K562 (cell line): ENCODE results near the gene CSRNP2. TPM values are rescaled to one million over a fixed set of nuclear protein-coding genes. Genes with fewer than 3 reads are reported as not detected.

Source experiments
- ATF1 ChIP-seq, 2 experiments: fragments of 450-650 bp in 1 of 2; IDR thresholded peaks; 2 replicates each; pipeline ENCODE4 v1.6.1; 2016; ENCODE audit warnings: missing compliant biosample characterization in 1 of 2, missing genetic modification characterization in 1 of 2
- BRF2 ChIP-seq: IDR thresholded peaks from 3 replicates; pipeline ENCODE4 v1.6.1; 2011; ENCODE audit warnings: borderline replicate concordance, mild to moderate bottlenecking; ENCODE audit not compliant: insufficient read length, insufficient read depth
- CBX1 ChIP-seq: sonication (generic); IDR thresholded peaks from 2 replicates; pipeline ENCODE4 v1.6.1; 2016; ENCODE audit warnings: antibody characterized with exemption, low read depth, mild to moderate bottlenecking
- CBX3 ChIP-seq, 2 experiments: IDR thresholded peaks; 1 replicate in 1 of 2; 2 replicates in 1 of 2; pipeline ENCODE4 v1.6.1; 2012; ENCODE audit warnings: inconsistent platforms in 2 of 2, low read length in 2 of 2, borderline replicate concordance in 1 of 2, control low read depth in 1 of 2
- CEBPB ChIP-seq: fragments of 450-650 bp; IDR thresholded peaks from 2 replicates; pipeline ENCODE4 v1.6.1; 2016; ENCODE audit warnings: missing genetic modification characterization, missing compliant biosample characterization
- CTCFL ChIP-seq: IDR thresholded peaks from 2 replicates; pipeline ENCODE4 v1.6.1; 2011; ENCODE audit warnings: borderline replicate concordance, low read depth, mild to moderate bottlenecking, moderate library complexity, low read length; ENCODE audit not compliant: insufficient read depth, poor library complexity, severe bottlenecking
- E2F1 ChIP-seq: sonication (generic); formaldehyde crosslinking; IDR thresholded peaks from 2 replicates; pipeline ENCODE4 v1.8.1; 2023; ENCODE audit warnings: mild to moderate bottlenecking, missing genetic modification reagents, moderate library complexity
- ETV5 ChIP-seq: sonication (generic); formaldehyde crosslinking; IDR thresholded peaks from 2 replicates; pipeline ENCODE4 v1.4.0; 2020; ENCODE audit warnings: low read depth, mild to moderate bottlenecking, missing genetic modification reagents
- MNT ChIP-seq, 2 experiments: fragments of 450-650 bp; conservative IDR thresholded peaks; 2 replicates each; pipeline ENCODE4 v1.6.1; 2017; ENCODE audit warnings: mild to moderate bottlenecking in 2 of 2, moderate library complexity in 2 of 2
- SIX5 ChIP-seq, 2 experiments: IDR thresholded peaks; 2 replicates each; pipeline ENCODE4 v1.6.1; 2011; ENCODE audit warnings: low read length in 2 of 2, borderline replicate concordance in 1 of 2, low read depth in 1 of 2, mild to moderate bottlenecking in 1 of 2, moderate library complexity in 1 of 2; ENCODE audit not compliant: insufficient read depth in 1 of 2
- TARDBP ChIP-seq: fragments of 450-650 bp; IDR thresholded peaks from 2 replicates; pipeline ENCODE4 v1.6.1; 2016
- TFAP4 ChIP-seq: sonication (generic); formaldehyde crosslinking; IDR thresholded peaks from 2 replicates; pipeline ENCODE4 v1.8.0; 2022; ENCODE audit warnings: missing genetic modification reagents, mild to moderate bottlenecking, moderate library complexity, borderline replicate concordance
- TSHZ1 ChIP-seq: fragments of 250-450 bp; sonication (Bioruptor Pico); IDR thresholded peaks from 2 replicates; pipeline ENCODE4 v1.4.0; 2020; ENCODE audit warnings: mild to moderate bottlenecking, moderate library complexity
- ZC3H11A ChIP-seq: IDR thresholded peaks from 2 replicates; pipeline ENCODE4 v1.6.1; 2012; ENCODE audit warnings: low read depth, low read length, improper control_type of control experiment
- polyA plus RNA-seq, 8 experiments: library from polyadenylated mRNA; depleted of rRNA in 4 of 8; stranded (reverse) in 5 of 8; unstranded in 3 of 8; fragments of >200 nt; fragmentation: Nextera tagmentation in 2 of 8; fragmentation: Illumina TruSeq in 1 of 8; extraction: Ambion mirVana in 2 of 8; extraction: Trizol in 1 of 8; gene quantifications; 2 replicates each; pipeline versions ENCODE4 v1.2.1 to v1.2.3, GENCODE V29; 2011 to 2014; ENCODE audit warnings: inconsistent platforms in 1 of 8, missing spikeins in 1 of 8
- total RNA-seq, 7 experiments: library from RNA; depleted of rRNA in 6 of 7; stranded (reverse); fragments of >200 nt in 6 of 7; fragmentation: Illumina TruSeq in 2 of 7; extraction: Trizol in 2 of 7; gene quantifications; 2 replicates each; pipeline versions ENCODE4 v1.2.1 to v1.2.3, GENCODE V29; 2011 to 2021; ENCODE audit warnings: low replicate concordance in 1 of 7

CSRNP2 gene
- total and polyA plus RNA-seq, 9 of the 15 experiments (the other 6 are each of a cell fraction or from before 2014, with no cell fraction given) = 1.6 to 13.9 (median 5.9) TPM

- TF ChIP-seq TFAP4 (CRISPR knock-in tag) = peak; percentile 82
- TF ChIP-seq CTCFL = peak; percentile 67
- TF ChIP-seq MNT (conservative IDR thresholded peaks at IDR 0.05) = peak in 1 of 2 experiments; percentile 50; a peak in 1 of 4 replicates
- peak; percentile 81 to 82 for TF ChIP-seq SIX5 (IDR thresholded peaks at IDR 0.05; ENCODE audit: borderline replicate concordance in 1 of 2, insufficient read depth in 1 of 2, low read depth in 1 of 2, low read length in 2 of 2)
- TF ChIP-seq CBX1 = peak; percentile 86; the same call in 1 of the 2 replicates
- TF ChIP-seq ATF1 (CRISPR knock-in tag; IDR thresholded peaks at IDR 0.05) = no peak
- peak; percentile 57 for TF ChIP-seq ATF1 (tag; IDR thresholded peaks at IDR 0.05)
- peak; percentile 70 for TF ChIP-seq E2F1 (CRISPR knock-in tag)
- TF ChIP-seq TARDBP = 0 out of 2 replicates have a peak, but pooled peaks have one; percentile 14
- 0 out of 2 replicates have a peak, but pooled peaks have one; percentile 14 for TF ChIP-seq CEBPB
- TF ChIP-seq TSHZ1 = no peak
- TF ChIP-seq ZC3H11A = 0 out of 2 replicates have a peak, but pooled peaks have one; percentile 29
- TF ChIP-seq BRF2 = no peak
- peak; percentile 51; the same call in 1 of the 2 replicates for TF ChIP-seq ETV5 (CRISPR knock-in tag)
- peak in 1 of 2 experiments; percentile 70; a peak in 1 of 3 replicates for TF ChIP-seq CBX3 (IDR thresholded peaks at IDR 0.05; ENCODE audit: borderline replicate concordance in 1 of 2, low read length in 2 of 2)
Observed at GRCh38 chr12:51083126-51083833, at the start of gene CSRNP2 (continued).
